Epidermal melanocyte (primary cell): ENCODE measurements around the gene CKAP5.
A peak's percentile ranks its signal among the peaks of the same experiment; 100 is the strongest.
"Not testable (repeated sequence)": the region's sequence is repeated elsewhere in the genome, so short reads cannot be mapped to it uniquely, and the experiment has no call there.

Experiments used
- DNase-seq: peaks from one replicate; pipeline ENCODE4 v3.0.0; 2011; ENCODE audit warnings: low spot score; ENCODE audit not compliant: insufficient read length

The CKAP5 gene

DNA sequence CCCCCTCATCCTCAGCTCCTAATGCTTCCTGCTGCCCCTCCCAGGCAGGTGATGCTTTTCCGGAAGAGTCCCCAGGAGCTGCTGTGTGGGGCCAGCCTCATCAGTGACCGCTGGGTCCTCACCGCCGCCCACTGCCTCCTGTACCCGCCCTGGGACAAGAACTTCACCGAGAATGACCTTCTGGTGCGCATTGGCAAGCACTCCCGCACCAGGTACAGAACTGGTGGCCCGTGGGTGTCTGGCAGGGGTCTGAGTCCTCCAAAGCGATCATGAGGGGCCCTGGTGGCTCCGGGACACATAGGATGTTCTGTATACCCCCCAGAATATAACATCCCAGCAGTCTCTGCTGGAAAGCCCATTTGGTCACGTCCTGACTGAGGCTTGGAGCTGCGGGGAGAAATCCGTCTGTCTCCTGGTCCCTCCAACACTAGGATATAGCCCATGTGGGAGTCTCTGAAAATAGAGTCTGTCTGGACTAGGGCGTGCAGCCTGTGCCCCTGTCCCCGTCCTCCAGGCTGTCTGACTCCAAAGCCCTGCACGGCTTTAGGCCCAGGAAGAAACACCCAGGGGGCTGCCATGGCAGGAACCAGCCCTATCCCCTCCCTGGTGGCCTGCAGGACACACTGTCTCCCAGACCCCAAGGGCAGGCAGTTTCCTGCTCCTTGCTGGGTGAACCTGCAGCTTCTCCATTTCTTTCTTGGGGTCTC lies 118.0 kb downstream of the CKAP5 start:
- no peak for DNase-seq

DNA sequence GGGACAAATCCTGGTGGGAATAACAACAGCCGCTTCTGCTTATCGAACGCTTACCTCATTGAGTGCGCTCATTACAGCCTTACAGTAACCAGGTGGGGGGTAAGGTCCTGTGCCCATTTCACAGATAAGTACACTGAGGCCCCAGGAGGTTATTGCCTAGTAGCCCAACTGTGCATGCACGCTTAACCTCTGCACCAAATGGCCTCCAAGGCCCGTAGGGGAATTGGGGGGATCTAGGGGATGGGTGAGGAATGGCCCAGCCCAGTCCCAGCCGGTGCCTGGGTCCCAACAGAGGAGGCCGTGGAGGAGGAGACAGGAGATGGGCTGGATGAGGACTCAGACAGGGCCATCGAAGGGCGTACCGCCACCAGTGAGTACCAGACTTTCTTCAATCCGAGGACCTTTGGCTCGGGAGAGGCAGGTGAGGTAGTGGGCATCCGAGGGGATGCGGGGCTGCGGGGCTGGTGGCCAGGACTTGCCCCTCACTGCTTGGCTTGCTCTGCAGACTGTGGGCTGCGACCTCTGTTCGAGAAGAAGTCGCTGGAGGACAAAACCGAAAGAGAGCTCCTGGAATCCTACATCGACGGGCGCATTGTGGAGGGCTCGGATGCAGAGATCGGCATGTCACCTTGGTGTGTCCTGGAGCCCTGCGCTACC lies 119.7 kb downstream of the CKAP5 start:
- DNase-seq: no peak

DNA sequence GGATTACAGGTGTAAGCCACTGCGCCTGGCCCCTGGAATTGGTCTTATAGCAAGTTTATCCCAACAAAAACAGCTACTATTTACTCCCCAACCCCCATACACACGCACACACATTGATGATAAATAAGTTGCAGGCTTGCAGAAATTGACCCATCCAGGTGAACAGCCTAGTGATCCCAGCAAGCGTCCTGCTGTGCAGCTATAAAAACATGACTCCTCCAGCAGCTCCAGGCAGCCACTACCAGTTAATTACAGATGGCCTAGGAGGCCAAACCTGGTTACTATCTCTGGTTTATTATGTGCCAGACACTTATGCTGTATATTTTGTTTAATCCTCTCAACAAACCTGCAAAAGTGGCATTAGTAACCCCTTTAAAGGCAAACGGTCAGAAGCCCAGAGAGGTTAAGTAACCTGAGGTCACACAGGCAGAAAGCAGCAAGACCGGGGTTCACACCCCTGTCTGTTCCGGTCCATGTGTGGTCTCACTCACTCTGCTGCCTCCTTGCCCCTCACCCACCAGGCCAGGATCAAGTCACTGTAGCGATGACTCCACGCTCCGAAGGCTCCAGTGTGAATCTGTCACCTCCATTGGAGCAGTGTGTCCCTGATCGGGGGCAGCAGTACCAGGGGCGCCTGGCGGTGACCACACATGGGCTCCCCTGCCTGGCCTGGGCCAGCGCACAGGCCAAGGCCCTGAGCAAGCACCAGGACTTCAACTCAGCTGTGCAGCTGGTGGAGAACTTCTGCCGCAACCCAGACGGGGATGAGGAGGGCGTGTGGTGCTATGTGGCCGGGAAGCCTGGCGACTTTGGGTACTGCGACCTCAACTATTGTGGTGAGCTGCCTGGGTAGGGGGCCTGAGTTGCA lies 120.5 kb downstream of the CKAP5 start:
- DNase-seq: no peak

- DNase-seq: no peak
Measured at GRCh38 chr11:46724088-46724487, 122.0 kb downstream of the CKAP5 start.

DNA sequence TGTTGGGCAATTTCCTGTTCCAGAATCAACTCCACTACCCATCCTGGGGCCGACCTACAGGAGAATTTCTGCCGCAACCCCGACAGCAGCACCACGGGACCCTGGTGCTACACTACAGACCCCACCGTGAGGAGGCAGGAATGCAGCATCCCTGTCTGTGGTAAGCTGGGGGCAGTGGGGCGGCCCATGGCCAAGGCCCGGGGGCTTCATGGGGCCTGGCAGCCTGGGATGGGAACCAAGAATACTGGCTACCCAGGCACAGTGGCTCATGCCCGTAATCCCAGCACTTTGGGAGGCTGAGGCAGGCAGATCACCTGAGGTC lies 122.8 kb downstream of the CKAP5 start:
- DNase-seq: no peak

DNA sequence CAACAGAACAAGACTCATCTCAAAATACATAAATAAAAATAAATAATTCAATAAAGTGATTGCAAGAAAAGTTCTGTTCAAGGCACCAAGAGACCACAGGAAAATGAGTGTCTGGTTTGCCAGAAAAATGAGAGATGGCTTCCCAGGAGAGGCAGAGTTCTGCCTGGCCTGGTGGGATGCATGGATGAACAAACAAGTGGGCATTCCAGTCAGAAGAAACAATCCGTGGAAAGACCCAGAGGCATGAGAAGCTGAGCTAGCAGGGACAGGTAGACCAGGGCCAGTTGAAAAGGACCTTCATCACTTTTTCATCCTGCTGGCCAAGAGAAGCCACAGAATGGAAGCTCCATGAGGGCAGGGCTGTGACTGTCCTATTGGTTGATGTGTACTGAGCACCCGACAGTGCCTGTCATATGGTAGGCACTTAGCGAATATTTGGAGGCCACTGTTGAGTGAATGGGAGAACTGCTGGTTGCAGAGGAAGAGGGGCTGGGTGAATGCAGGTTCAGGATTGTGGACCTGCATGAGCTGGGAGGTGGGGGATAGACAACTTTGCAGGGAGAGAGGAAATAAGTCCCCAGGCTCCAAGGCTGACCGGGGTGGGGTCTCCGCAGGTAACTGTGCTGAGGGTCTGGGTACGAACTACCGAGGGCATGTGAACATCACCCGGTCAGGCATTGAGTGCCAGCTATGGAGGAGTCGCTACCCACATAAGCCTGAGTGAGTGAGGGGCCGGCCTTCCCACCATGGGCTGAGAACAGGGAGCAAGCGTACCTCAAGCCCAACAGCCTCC lies 123.3 kb downstream of the CKAP5 start:
- DNase-seq: no peak

- DNase-seq: no peak
Measured at GRCh38 chr11:46721286-46721685, 124.8 kb downstream of the CKAP5 start.

DNA sequence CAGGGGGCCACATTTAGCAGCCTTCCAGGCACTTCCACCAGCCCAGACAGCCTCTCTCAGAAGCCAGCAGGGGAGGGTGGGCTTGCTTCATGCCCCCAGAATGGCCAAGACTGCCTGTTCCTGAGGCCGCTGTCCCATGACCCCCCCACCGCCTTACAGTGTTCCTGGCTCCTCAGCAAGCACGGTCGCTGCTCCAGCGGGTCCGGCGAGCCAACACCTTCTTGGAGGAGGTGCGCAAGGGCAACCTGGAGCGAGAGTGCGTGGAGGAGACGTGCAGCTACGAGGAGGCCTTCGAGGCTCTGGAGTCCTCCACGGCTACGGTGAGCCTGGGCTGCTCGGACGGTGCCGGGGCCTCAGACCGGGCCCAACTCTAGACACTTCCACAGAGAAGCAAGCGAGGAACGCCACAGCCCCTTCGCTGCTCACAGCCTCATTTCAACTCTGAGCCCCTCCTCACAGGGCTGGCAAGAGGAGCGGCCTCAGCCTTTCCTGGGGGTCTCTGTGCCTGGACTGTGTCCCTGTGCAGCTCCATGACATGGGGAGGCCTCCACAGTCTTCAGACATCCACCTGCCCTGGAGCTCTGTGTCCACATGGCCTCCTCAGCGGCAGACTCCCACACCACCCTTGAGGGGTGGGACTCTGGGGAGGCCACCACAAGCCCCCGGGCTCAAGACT lies 126.4 kb downstream of the CKAP5 start:
- no peak for DNase-seq

GRCh38 chr11:46719048-46719542 lies 127.0 kb downstream of the CKAP5 start, which contains the start of gene F2:
F2 (plus strand) TSS chr11:46719213; CDS start chr11:46719236, 23 bp downstream.
- no peak for DNase-seq

DNA sequence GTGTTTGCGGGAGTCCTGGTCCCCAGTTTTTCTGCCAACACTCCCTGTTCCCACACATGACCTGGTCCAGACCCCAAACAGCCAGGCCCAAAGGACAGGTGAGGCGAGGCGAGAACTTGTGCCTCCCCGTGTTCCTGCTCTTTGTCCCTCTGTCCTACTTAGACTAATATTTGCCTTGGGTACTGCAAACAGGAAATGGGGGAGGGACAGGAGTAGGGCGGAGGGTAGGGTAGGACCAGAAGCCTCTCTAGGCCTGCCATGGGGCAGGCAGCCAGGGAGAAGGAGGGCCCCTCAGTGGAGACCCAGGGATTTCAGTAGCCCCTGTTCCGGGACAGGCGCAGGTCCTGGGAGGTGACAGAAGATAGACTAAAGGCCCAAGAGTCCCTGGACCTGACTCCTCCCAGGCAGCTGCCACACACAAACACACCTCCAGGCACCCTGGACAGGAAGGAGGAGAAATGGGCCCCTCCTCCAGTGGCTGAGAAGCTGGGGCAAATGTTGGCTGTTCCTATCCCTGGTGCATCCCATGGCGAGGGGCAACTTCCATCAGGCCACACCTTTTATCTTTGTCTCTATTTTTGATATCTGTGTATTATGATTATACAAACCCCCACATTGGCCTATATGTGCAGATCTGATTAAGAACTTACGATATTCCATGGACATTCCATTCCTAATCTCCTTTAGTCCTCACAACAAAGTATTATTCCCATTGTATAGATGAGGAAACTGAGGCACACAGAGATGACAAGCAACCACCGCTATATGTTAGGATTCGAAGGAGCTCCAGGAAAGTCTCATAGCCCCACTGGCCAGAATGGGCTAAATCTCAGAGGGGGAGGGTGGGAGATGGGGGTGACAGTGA lies 127.7 kb downstream of the CKAP5 start:
- no peak for DNase-seq

DNA sequence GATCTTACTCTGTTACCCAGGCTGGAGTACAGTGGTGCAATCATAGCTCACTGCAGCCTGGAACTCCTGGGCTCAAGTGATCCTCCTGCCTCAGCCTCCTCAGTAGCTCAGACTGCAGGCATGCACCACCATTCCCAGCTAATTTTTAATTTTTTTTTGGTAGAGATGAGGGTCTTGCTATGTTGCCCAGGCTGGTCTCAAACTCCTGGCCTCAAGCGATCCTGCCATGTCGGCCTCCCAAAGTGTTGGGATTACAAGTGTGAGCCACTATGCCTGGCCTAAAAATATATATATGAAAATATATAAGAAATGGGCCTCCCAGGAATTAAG lies 128.3 kb downstream of the CKAP5 start:
- not testable (repeated sequence) for DNase-seq

DNA sequence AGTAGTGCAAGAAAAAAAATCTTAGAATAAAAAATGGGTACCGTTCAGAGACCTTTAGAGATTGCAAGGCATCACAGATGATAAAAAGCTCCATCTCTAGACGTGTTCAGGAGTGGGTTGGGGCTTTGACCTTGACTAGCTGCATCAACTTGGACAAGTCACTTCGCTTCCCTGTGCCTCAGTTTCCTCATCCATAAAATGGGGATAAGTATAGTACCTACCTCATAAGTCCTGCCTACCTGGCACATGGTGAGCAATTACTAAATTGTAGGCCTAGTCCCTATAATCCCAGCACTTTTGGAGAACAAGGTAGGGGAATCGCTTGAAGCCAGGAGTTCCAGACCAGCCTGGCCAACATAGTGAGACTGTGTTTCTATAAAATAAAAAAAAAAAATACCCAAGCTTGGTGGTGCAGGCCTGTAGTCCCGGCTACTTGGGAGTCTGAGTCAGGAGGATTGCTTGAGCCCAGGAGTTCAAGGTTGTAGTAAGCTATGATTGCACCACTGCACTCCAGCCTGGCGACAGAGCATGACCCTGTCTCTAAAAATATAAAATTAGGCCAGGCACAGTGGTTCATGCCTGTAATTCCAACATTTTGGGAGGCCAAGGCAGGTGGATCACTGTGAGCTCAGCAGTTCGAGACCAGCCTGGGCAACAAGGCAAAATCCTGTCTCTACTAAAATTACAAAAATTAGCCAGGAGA lies 133.1 kb downstream of the CKAP5 start:
- no peak for DNase-seq

DNA sequence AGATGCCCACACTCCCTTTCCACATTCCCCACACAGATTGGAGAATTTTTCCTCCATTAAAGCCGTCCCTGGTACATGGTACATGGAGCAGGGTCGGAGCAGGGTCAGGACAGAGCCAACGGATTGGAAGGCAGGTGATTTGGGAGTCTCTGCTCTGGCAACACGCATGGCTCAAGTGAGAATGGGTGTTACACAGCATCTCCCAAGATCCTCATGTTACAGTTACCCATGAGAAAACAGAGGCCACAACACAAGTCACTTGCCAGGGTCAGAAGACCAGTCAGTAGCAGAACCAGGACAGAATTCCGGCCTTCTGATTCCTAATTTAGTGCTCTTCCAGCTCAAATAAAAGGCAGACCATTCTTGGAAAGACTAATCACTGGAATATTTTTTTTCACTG lies 134.8 kb downstream of the CKAP5 start:
- no peak for DNase-seq

- DNase-seq: peak; percentile 60
Measured at GRCh38 chr11:46710821-46711269, 135.2 kb downstream of the CKAP5 start.

- DNase-seq: not testable (repeated sequence)
Measured at GRCh38 chr11:46709351-46709750, 136.7 kb downstream of the CKAP5 start.

GRCh38 chr11:46706886-46707285 lies 139.2 kb downstream of the CKAP5 start:
- DNase-seq: no peak

GRCh38 chr11:46705070-46705688 lies 140.9 kb downstream of the CKAP5 start:
- no peak for DNase-seq

DNA sequence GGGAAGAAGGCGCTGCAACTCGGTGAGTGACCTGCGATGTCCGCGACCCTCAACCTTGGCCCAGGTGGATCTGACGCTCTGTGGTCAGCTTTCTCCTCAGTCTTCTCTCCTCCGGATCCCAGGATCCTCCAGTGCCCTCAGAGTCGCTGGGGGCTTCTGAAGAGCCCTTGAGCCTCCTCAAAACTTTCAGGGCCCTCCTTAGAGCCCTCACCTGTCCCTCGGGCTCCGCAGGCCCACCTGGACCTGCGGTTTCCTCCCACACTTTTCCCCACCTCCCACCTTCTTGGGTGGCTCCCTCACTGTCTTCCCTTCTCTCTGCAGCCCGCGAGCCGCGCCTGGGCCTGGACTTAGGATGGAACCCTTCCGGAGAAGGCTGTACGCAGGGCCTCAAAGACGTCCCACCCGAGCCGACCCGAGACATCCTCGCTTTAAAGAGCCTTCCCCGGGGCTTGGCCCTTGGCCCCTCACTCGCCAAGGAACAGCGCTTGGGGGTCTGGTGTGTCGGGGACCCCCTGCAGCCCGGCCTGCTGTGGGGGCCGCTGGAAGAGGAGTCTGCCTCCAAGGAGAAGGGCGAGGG lies 144.9 kb downstream of the CKAP5 start:
- no peak for DNase-seq
